HG03354 (cell line): ENCODE measurements around the gene CDHR4.

Source experiments
- ATAC-seq: cut with Tn5 transposase; IDR thresholded peaks from one replicate; pipeline ENCODE4 v1.9.1; 2021; ENCODE audit warnings: mild to moderate bottlenecking; ENCODE audit not compliant: unreplicated experiment, poor library complexity, severe bottlenecking

The CDHR4 gene

GRCh38 chr3:49747792-49748480, 51.7 kb downstream of the CDHR4 start:
- no peak for ATAC-seq

DNA sequence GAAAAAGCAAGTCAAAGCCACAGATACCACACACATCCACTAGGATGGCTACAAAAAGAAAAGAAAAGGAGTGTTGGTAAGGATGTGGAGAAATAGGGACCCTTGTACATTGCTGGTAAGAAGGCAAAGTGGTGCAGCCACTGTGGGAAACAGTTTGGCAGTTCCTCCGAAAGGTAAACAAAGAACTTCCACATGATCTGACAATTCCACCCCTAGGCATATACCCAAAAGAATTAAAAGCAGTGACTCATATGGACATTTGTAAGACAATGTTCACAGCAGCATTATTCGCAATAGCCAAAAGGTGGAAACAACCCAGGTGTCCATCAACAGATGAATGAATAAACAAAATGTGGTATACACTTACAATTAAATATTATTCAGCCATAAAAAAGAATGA, 53.7 kb downstream of the CDHR4 start:
- no peak for ATAC-seq
